Ovary (tissue), 9 donors: ENCODE measurements around the gene FBXO11. TPM values are rescaled to one million over a fixed set of nuclear protein-coding genes. Genes with fewer than 3 reads are reported as not detected.
"Not testable (repeated sequence)": the region's sequence is repeated elsewhere in the genome, so short reads cannot be mapped to it uniquely, and the experiment has no call there.

Source experiments
- DNase-seq, 5 donors: peaks; one replicate each; pipeline ENCODE4 v3.0.0-alpha.2; 2019 to 2020
- H3K27ac ChIP-seq, 2 donors: fragments of 200-600 bp; one replicate each; pipeline versions ENCODE4 v1.5.1 to v1.8.0; 2019 to 2022
- H3K27me3 ChIP-seq: fragments of 200-600 bp; one replicate; pipeline ENCODE4 v1.8.0; 2022
- H3K36me3 ChIP-seq: fragments of 200-600 bp; sonication (generic); one replicate; pipeline ENCODE4 v1.5.1; 2019
- H3K4me1 ChIP-seq: one replicate; pipeline ENCODE4 v1.8.1; 2013; ENCODE audit warnings: mild to moderate bottlenecking, moderate library complexity; ENCODE audit not compliant: insufficient read depth
- H3K4me3 ChIP-seq: fragments of 200-600 bp; sonication (generic); one replicate; pipeline ENCODE4 v1.5.1; 2017
- H3K9me3 ChIP-seq, 2 donors: fragments of 200-600 bp in 1 of 2; sonication (generic) in 1 of 2; one replicate each; pipeline versions ENCODE4 v1.5.1 to v1.8.1; 2013 to 2019; ENCODE audit warnings: mild to moderate bottlenecking in 1 of 2, moderate library complexity in 1 of 2
- CTCF ChIP-seq, 3 donors: fragments of 450-650 bp in 2 of 3; fragments of 200-600 bp in 1 of 3; IDR thresholded peaks; one replicate each; pipeline versions ENCODE4 v1.5.1 to v1.8.0; 2016 to 2022; ENCODE audit warnings: antibody characterized with exemption in 3 of 3, mild to moderate bottlenecking in 1 of 3
- EP300 ChIP-seq: sonication (generic); formaldehyde crosslinking; IDR thresholded peaks from one replicate; pipeline ENCODE4 v1.6.1; 2017; ENCODE audit warnings: antibody characterized with exemption
- POLR2A ChIP-seq: fragments of 450-650 bp; IDR thresholded peaks from one replicate; pipeline ENCODE4 v1.6.1; 2017; ENCODE audit warnings: antibody characterized with exemption, mild to moderate bottlenecking, moderate library complexity
- WGBS, 3 donors: extraction: QIAGEN DNeasy Blood & Tissue Kit in 1 of 3; methylation state at CpG; one replicate each; pipeline versions ENCODE4 v1.1.5 to v1.1.7; 2013 to 2017; 5-methylcytosine and 5-hydroxymethylcytosine counted together
- intact Hi-C, 4 donors: fragments of 100-400 bp; cut with DNase I; formaldehyde crosslinking; loops; one replicate each; pipeline versions ENCODE4 v1.11.0 to v1.15.1; 2022 to 2023
- polyA plus RNA-seq, 2 donors: library from polyadenylated mRNA; stranded (reverse); fragments of 200-250 nt in 1 of 2; fragments of 350-450 nt in 1 of 2; fragmentation: Illumina TruSeq in 1 of 2; extraction: RNeasy Lipid Tissue Mini Kit (QIAGEN cat#74804) in 1 of 2; gene quantifications; one replicate each; pipeline ENCODE4 v1.2.3, GENCODE V29; 2013 to 2014
- total RNA-seq, 7 donors: library from RNA; depleted of rRNA in 2 of 7; stranded (reverse); fragments of >200 nt in 2 of 7; fragmentation: NEBNext Ultra II Directional in 3 of 7; extraction: Animal tissue kit (Norgen Biotek cat#: 25700) in 3 of 7; gene quantifications; one replicate each; pipeline versions ENCODE4 v1.1.0 to v1.2.4, GENCODE V29; 2016 to 2023
- donor health status: DM: no; HTN: no; CAD: no; lungs with moderate emphysema.
- donor health status: DM: no; HTN: no; CAD: no.
- donor health status: Bipolar disorder and iron deficiency.
- donor health status: DM: yes; HTN: yes; CAD: no.
- donor health status: DM: no; HTN: no; CAD: no.
- donor health status: DM: yes; HTN: yes; CAD: no.

Gene FBXO11
- total and polyA plus RNA-seq, 9 donors, result 35.6 to 85.9 (median 71.1) TPM

GRCh38 chr2:47907039-47907781 is 912 bp upstream of the FBXO11 start:
- Histone ChIP-seq H3K27ac (peak overlapping the region; percentile 95 to 98), H3K4me3 (peak overlapping the region; percentile 93), H3K4me1 (peaks cover 1% of the 10 kb centered on the region), H3K9me3 (no peaks in the 10 kb centered on the region), H3K27me3 (no peaks in the 10 kb centered on the region), H3K36me3 (no peaks in the 10 kb centered on the region)
- 23 to 28% (median 25%) methylated on average over 15 of the region's 15 CpGs for WGBS, 3 donors
- intact Hi-C loops, result loop anchor here in 3 of 4 donors (5.0 to 10.0 kb wide), 2 partner anchors 52 to 125 kb away; partner anchors contain the start of gene MSH6 (in 2 of the 3)
- peak in 4 of 5 donors; percentile 19 to 35 (median 30) for DNase-seq
- TF ChIP-seq CTCF (IDR thresholded peaks at IDR 0.05), result no peak
- TF ChIP-seq EP300, result no peak
- no peak for TF ChIP-seq POLR2A

- TF ChIP-seq CTCF (IDR thresholded peaks at IDR 0.05) (no peak), EP300 (no peak), POLR2A (no peak)
- Histone ChIP-seq H3K36me3 (no peaks in the 10 kb centered on the region), H3K27me3 (no peaks in the 10 kb centered on the region), H3K9me3 (no peaks in the 10 kb centered on the region), H3K4me1 (peaks cover 4% of the 10 kb centered on the region), H3K27ac (peak overlapping the region; percentile 95 to 98), H3K4me3 (peak overlapping the region; percentile 93)
- WGBS, 3 donors, result 0 to 1% (median 1%) methylated on average over 93 to 98 of the region's 105 CpGs
- intact Hi-C loops, result loop anchor here (2.0 to 10.0 kb wide), 3 partner anchors 51 to 123 kb away; partner anchors contain the start of gene MSH6 (in 3 of the 4)
- peak in 4 of 5 donors; percentile 65 to 80 (median 75) for DNase-seq
Observed at GRCh38 chr2:47905386-47906156, 727 bp downstream of the FBXO11 start.

GRCh38 chr2:47903781-47904490 is 2.4 kb downstream of the FBXO11 start:
- peak overlapping the region; percentile 95 to 98 for H3K27ac ChIP-seq
- no peak for DNase-seq
- intact Hi-C loops, result loop anchor here in 2 of 4 donors (2.0 to 10.0 kb wide), 2 partner anchors 49 to 121 kb away; partner anchors contain the start of gene MSH6 (in 1 of the 2)
- H3K4me1 ChIP-seq, result peaks cover 4% of the 10 kb centered on the region
- peak overlapping the region; percentile 93 for H3K4me3 ChIP-seq
- no peaks in the 10 kb centered on the region for H3K9me3 ChIP-seq
- no peaks in the 10 kb centered on the region for H3K27me3 ChIP-seq
- 2 to 3% (median 2%) methylated on average over 10 of the region's 10 CpGs for WGBS, 3 donors
- TF ChIP-seq CTCF (IDR thresholded peaks at IDR 0.05) (no peak), POLR2A (no peak), EP300 (no peak)
- no peaks in the 10 kb centered on the region for H3K36me3 ChIP-seq

GRCh38 chr2:47901892-47902291 is 4.4 kb downstream of the FBXO11 start:
- WGBS, 3 donors, result 80 to 83% (median 81%) methylated on average over 13 of the region's 13 CpGs
- not testable (repeated sequence) for H3K4me1 ChIP-seq, H3K4me3 ChIP-seq, H3K27me3 ChIP-seq, H3K9me3 ChIP-seq, H3K27ac ChIP-seq, DNase-seq, H3K36me3 ChIP-seq
- intact Hi-C loops, result loop anchor here in 1 of 4 donors (10.0 kb wide), 1 partner anchor 47 kb away; no protein-coding TSS in a partner anchor
